HG02840 (cell line): ENCODE measurements around the gene RASA4B.
"Not testable (repeated sequence)": the region's sequence is repeated elsewhere in the genome, so short reads cannot be mapped to it uniquely, and the experiment has no call there.

Source experiments
- ATAC-seq: cut with Tn5 transposase; IDR thresholded peaks from one replicate; pipeline ENCODE4 v1.9.1; 2021; ENCODE audit warnings: mild to moderate bottlenecking, moderate library complexity, moderate number of reproducible peaks; ENCODE audit not compliant: unreplicated experiment, low FRiP score

Gene RASA4B

GRCh38 chr7:102517550-102518147 is at the start of gene RASA4B:
RASA4B (minus strand) TSS chr7:102517777; CDS start chr7:102517710, 67 bp downstream.
- peak; percentile 46 for ATAC-seq

GRCh38 chr7:102550808-102551422 is 33.3 kb upstream of the RASA4B start, which contains the start of gene SPDYE2:
SPDYE2 (plus strand) TSS chr7:102551226; CDS start chr7:102553256, 2,030 bp downstream.
- not testable (repeated sequence) for ATAC-seq

DNA sequence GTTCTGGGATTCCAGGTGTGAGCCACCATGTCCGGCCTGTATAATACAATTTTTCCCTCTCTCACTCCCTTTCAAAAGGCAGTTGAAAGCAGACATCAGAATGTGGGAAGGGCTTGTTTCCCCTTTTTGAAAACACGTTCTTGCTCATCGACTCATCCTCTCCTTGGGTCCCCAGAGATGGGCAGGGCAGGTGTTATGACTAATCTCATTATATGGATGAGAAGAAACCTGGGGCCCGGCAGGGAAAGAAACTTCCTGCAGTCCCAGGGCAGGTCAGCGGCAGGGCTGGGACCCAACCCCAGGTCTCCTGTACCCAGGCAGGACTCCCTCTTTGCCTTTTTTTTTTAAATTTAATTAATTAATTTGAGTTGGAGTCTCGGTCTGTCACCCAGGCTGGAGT is 28.8 kb upstream of the RASA4B start:
- ATAC-seq, result peak; percentile 52

GRCh38 chr7:102545288-102545687 is 27.7 kb upstream of the RASA4B start:
- not testable (repeated sequence) for ATAC-seq

DNA sequence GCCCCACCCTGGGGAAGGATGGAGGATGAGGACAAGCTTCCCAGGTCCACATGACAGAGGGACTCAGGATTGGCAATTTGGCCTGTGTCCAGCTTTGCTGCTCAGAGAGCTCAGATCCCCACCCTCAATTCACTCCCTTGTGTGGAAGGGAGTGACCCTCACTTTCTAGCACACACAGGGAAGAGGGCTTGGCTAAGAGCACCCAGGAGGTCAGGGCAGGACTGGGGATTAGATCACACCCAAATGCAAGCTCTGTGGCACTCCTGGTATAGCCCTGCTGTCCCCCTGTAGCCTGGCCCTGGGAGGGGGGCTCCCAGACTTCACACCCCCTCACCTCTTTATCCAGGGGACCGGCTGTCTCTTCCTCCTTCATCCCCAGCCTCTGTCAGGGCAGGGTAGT is 26.8 kb upstream of the RASA4B start:
- ATAC-seq, result not testable (repeated sequence)

- not testable (repeated sequence) for ATAC-seq
Measured at GRCh38 chr7:102543596-102543995, 26.0 kb upstream of the RASA4B start, which contains the start of gene UPK3BL2. UPK3BL2 (minus strand) TSS chr7:102543696; CDS start chr7:102543636, 60 bp downstream.

GRCh38 chr7:102542771-102543170 is 25.2 kb upstream of the RASA4B start:
- ATAC-seq, result not testable (repeated sequence)

GRCh38 chr7:102542083-102542482 is 24.5 kb upstream of the RASA4B start:
- ATAC-seq, result not testable (repeated sequence)

- not testable (repeated sequence) for ATAC-seq
Measured at GRCh38 chr7:102540604-102541003, 23.0 kb upstream of the RASA4B start.

DNA sequence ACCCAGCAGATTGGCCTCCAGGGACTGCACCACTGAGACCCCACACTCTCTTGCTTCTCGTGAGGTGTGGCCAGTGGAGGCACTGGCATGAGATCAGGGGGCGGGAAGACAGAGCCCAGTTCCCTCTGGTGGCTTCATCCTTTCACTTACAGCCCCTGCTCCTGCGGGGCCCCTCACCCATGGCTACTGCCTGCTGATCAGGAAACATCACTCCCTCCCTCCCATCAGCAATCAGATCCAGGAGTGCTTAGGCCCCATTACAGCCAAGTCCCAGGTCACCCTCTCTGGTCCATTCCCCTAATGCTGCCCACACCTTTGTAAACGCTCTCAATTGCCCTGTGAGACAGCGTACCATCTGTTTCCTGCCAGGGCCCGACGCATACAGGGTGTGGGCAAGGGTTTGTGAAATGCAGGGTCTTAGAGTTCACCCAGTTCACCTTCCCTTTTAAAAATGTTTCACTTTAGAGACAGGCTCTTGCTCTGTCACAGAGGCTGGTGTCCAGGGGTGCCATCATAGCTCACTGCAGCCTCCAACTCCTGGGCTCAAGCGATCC is 17.6 kb upstream of the RASA4B start:
- not testable (repeated sequence) for ATAC-seq

GRCh38 chr7:102532127-102532526 is 14.6 kb upstream of the RASA4B start:
- ATAC-seq, result not testable (repeated sequence)

GRCh38 chr7:102531583-102531982 is 14.0 kb upstream of the RASA4B start:
- ATAC-seq, result not testable (repeated sequence)

DNA sequence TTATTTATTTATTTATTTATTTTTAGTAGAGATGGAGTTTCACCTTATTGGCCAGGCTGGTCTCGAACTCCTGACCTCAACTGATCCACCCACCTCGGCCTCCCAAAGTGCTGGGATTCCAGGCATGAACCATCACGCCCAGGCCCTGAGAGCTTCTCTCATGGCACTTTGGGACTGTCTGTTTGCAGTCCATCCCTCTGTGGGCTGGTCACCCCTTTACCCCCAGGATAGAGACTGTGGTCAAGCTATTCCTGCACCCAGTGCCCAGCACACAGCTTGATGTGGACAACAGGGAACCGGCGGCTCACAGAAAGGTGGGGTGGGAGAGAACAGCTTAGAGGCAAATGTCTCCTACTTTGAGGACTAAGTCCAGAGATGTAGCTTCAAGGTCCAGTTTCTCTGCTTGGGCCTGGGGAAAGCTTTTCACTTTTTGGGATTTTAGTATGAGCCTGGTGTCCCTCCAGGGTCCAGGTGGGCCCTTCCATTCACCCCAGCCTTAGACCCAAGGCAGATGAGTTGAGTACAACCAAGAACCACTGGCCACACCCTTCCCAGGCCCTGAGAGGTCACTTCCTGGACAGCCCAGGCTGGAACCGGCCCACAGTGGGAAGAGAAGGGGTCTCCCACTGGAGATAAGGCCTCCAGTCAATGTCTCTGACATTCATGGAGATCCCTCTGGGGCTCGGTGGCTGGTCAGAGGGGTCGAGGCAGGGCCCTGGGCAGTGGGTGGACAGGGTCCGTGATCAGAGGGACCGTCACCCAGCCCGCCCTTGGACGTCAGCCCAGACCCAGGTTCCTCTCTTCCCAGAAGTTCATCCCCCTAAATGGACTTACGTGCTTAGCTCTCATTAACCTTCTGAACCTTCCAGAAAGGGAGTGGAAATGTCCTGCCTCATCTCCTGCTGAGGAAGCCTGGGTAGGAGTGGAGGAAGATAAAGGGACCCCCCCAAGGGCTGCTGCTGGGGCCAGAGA is 10.5 kb upstream of the RASA4B start:
- ATAC-seq, result not testable (repeated sequence)

DNA sequence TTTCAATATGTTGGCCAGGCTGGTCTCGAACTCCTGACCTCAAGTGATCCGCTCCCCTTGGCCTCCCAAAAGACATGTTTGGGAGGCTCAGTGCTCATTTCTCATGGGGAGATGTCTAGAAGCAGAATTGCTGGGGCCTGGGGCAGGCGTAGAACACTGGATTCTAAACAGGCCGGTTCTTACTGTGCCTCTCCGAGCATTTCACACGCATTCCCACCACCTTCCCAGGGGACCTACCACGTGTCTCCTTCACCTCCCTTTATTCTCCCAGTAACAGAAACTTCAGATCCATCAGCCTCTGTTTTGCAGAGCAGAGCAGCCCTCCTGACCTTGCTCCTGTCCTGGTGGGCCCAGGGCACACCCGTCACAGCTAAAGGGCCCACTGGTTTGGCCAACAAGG is 9.6 kb upstream of the RASA4B start:
- ATAC-seq, result not testable (repeated sequence)

GRCh38 chr7:102524803-102525202 is 7.2 kb upstream of the RASA4B start:
- ATAC-seq, result not testable (repeated sequence)

- not testable (repeated sequence) for ATAC-seq
Measured at GRCh38 chr7:102520797-102521196, 3.2 kb upstream of the RASA4B start.

DNA sequence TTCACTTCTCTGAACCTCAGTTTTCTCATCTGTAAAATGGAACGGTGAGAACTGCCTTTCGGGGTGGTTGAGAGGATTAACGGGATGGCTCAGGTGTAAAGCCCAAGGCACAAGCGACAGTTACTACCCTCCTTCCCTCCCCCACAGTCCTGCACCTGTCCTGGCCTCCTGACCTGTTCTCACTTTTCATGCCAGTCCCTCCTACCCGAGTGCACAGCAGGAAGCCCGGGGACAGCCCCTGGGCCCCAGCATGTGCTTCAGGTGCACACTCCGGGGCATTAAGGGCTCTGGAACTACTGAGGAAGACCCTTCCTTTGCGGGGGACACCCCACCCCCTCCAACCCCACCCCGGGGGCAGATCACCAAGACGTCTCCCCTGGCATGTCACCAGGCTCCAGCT is 626 bp downstream of the RASA4B start:
- ATAC-seq, result not testable (repeated sequence)

DNA sequence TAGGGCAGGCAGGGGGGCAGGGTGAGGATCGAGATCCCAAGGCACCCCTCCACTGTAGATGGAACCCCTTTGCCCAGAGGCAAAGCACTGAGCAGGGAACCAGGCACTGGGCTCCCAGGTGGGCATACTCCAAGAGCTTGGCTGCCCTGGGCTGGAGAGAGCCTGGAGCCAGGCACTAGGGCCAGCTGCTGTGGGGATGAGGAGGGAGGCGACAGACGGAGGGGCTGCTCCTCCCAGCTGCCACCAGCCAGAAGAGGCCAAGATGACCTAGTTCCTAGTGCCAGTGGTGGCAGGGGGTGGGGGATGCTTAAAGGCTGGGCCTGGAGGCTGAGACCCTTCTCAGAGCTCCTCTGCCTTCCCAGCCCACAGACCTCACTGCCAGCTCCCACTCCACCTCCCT is 1.7 kb downstream of the RASA4B start:
- not testable (repeated sequence) for ATAC-seq

DNA sequence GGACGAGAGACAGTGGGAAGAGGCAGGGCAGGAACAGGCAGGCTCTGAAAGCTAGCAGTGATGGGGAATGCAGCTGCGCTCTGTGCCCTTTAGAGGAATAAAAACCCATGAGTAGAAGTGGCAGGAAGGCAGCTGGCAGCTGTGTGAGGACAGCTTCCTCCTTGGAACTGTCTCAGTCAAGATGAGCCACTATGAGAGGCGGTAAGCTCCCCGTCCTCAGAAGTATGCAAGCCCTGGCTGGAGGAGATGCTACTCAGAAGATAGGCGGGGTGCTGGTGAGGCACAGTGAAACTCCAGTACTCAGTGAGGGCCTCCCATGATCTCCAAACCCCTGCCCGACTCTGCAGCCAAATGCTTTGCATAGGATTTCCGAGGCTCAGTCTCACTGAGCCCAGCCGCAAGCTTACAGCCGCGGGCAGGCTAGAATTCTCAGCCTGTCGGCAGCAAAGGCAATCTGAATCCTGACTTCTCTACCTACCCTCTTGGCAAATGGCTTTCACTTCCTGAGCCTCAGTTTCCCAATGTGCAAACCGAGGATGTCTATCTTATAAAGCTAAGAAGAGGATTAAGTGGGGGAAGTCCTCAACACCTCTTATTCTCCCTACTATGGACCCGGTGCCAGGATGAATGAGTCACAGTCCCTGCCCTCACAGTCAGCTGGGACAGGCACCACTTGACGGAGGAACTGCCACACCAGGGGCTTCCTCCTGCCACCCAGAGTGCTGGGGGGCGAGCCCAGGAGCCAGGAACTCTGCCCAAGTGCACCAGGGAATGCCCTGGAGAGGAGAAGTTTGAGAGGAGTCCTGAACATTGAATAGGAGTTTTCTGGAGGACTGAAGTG is 2.5 kb downstream of the RASA4B start:
- peak; percentile 67 for ATAC-seq
